Ovary (tissue), 3 donors: ENCODE results near the gene PARP11.

Experiments
- EP300 ChIP-seq: sonication (generic); formaldehyde crosslinking; IDR thresholded peaks from one replicate; pipeline ENCODE4 v1.6.1; 2017; ENCODE audit warnings: antibody characterized with exemption
- POLR2A ChIP-seq: fragments of 450-650 bp; IDR thresholded peaks from one replicate; pipeline ENCODE4 v1.6.1; 2017; ENCODE audit warnings: antibody characterized with exemption, mild to moderate bottlenecking, moderate library complexity
- TF ChIP-seq, protein P1 (sequence below), 3 donors: fragments of 450-650 bp in 2 of 3; fragments of 200-600 bp in 1 of 3; IDR thresholded peaks; one replicate each; pipeline versions ENCODE4 v1.5.1 to v1.8.0; 2016 to 2022; ENCODE audit warnings: antibody characterized with exemption in 3 of 3, mild to moderate bottlenecking in 1 of 3
- donor health status: DM: no; HTN: no; CAD: no.

DNA sequence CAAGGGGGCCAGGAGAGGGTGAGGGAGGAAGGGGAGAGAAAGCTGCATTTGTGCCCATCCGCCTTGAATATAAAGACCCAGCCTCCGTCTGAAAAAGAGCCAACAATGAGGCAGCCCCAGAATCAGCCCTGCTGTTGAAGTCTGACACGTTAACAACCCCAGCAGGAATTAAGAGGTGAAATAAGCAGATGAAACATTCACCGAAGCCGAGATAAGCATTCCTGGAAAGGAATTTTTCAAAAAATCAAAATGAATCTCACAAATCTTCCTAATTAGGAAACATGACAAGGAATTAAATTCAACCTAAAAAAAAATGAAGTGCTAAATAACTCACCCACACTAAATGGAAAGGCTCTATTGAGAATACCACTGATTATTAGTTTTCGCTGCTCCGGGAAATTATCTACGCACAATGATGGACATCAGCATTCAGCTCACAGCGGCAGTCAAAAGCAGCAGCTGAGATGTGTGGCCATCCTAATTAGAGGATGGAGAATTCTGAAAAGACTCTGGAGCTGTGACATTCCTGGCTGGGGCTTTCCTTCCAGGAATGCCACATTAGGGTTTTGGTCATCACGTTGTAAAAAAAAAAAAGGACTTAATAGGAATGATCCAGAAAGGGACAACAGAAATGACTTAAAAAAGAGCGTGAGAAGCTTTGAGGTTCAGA is 8.2 kb upstream of the PARP11 start:
- TF ChIP-seq EP300, result no peak
- TF ChIP-seq, protein P1, sequence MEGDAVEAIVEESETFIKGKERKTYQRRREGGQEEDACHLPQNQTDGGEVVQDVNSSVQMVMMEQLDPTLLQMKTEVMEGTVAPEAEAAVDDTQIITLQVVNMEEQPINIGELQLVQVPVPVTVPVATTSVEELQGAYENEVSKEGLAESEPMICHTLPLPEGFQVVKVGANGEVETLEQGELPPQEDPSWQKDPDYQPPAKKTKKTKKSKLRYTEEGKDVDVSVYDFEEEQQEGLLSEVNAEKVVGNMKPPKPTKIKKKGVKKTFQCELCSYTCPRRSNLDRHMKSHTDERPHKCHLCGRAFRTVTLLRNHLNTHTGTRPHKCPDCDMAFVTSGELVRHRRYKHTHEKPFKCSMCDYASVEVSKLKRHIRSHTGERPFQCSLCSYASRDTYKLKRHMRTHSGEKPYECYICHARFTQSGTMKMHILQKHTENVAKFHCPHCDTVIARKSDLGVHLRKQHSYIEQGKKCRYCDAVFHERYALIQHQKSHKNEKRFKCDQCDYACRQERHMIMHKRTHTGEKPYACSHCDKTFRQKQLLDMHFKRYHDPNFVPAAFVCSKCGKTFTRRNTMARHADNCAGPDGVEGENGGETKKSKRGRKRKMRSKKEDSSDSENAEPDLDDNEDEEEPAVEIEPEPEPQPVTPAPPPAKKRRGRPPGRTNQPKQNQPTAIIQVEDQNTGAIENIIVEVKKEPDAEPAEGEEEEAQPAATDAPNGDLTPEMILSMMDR (IDR thresholded peaks at IDR 0.05), result no peak
- no peak for TF ChIP-seq POLR2A
